ENCODE data around the gene KCNH2.

Gene KCNH2

DNA sequence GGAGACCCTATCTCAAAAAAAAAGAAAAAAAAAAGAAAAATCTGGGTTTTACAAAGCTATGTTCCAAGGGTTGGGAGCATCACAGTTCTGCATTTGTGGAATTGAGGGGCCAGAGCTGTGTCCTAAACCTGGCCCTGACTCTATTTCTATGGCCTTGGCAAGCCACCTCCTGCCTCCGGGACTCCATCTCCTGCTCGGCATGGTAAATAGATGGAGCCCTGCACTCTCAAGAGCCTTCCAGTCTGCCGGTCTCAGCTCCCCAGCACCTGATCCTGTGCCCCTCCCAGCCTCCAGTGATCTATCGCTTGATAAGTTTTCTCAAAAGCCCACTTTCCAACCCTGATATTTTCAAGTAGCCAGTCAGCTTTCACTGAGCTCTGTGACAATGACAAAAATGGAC is 43.0 kb downstream of the KCNH2 start:
- peaks cover 47% of the 10 kb centered on the region for H3K27me3 ChIP-seq
- no peak overlapping the region for H3K27ac ChIP-seq
- H3K9me3 ChIP-seq = no peaks in the 10 kb centered on the region
- H3K36me3 ChIP-seq = no peaks in the 10 kb centered on the region
- H3K4me1 ChIP-seq (ENCODE audit: control insufficient read depth in 1 of 2, insufficient read depth in 1 of 2, low read depth in 1 of 2, low read length in 1 of 2) = no peaks in the 10 kb centered on the region
- H3K4me3 ChIP-seq (ENCODE audit: low read depth in 1 of 2, low read length in 1 of 2) = no peak overlapping the region
- TF ChIP-seq, protein P1, sequence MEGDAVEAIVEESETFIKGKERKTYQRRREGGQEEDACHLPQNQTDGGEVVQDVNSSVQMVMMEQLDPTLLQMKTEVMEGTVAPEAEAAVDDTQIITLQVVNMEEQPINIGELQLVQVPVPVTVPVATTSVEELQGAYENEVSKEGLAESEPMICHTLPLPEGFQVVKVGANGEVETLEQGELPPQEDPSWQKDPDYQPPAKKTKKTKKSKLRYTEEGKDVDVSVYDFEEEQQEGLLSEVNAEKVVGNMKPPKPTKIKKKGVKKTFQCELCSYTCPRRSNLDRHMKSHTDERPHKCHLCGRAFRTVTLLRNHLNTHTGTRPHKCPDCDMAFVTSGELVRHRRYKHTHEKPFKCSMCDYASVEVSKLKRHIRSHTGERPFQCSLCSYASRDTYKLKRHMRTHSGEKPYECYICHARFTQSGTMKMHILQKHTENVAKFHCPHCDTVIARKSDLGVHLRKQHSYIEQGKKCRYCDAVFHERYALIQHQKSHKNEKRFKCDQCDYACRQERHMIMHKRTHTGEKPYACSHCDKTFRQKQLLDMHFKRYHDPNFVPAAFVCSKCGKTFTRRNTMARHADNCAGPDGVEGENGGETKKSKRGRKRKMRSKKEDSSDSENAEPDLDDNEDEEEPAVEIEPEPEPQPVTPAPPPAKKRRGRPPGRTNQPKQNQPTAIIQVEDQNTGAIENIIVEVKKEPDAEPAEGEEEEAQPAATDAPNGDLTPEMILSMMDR (IDR thresholded peaks at IDR 0.05) = no peak

DNA sequence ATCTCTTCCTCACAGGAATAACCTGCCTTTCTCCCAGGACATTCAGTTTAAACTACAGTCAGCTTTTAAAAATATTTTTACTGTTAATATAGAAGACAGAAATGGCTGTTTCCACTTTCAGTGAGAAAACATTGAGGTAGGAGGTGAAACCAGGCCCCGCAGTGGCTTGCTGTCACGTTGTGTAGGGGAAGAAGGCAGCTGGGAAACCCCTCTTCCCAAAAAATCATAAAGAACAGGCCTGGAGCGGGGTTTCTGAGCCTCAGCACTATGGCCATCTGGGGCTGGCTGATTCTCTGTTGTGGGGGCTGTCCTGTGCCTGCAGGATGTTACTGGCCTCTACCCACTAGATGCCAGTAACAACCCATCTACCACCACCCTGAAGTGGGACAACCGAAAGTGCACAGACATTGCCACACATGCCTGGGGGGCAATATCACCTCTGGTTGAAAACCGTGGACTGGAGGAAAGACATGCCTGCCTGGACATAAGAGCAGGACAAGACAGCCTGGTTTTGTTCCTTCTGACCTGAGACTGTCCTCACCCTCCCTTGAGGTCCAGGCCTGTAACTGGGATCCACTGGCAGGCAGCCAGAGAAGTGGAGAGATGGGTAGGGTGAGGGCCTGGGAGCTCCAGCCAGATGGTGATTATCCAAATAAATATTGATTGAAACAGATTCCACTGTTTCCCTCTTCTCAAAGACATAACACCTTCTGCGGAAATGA is 43.9 kb downstream of the KCNH2 start:
- H3K27ac ChIP-seq = no peak overlapping the region
- no peak overlapping the region for H3K4me3 ChIP-seq (ENCODE audit: low read depth in 1 of 2, low read length in 1 of 2)

DNA sequence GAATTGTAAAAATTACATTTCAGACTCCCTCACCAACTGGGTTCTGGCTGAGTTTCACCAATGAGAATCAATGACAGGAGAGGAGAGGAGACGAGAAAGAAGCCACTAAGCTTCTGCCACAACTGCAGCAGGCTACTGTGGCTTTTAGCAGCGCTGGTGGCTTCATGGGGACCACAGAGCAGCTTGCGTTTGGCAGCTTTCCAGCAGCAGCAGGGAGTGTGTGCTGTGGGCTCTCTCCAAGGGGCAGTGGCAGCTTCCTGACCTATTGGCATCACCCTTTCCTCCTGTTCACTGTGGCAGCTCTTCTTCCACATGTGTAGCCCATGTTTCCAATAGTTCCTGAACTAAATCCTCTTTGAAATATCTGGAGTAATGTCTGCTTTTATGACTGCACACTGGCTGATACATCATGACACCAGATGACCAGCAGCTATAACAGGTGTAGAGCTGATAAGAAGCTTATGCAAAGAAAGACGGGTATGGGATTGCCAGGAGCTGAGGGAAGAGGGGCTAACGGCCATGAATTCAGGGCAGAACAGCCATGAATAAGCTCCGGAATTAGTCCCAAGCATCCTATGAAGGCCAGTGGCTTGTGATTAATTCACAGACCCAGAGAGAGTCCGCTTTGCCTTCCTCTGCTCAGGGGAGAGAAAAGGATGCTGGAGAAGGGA is 46.8 kb downstream of the KCNH2 start:
- no peaks in the 10 kb centered on the region for H3K4me1 ChIP-seq (ENCODE audit: control insufficient read depth in 1 of 2, insufficient read depth in 1 of 2, low read depth in 1 of 2, low read length in 1 of 2)
- H3K36me3 ChIP-seq = no peaks in the 10 kb centered on the region
- TF ChIP-seq, protein P1 (IDR thresholded peaks at IDR 0.05) = no peak
- no peaks in the 10 kb centered on the region for H3K9me3 ChIP-seq
- no peak overlapping the region for H3K27ac ChIP-seq
- peaks cover 15% of the 10 kb centered on the region for H3K27me3 ChIP-seq
- no peak overlapping the region for H3K4me3 ChIP-seq (ENCODE audit: low read depth in 1 of 2, low read length in 1 of 2)

More for the DNA sequence above, 43.9 kb downstream of the KCNH2 start:
- no peaks in the 10 kb centered on the region for H3K9me3 ChIP-seq
- TF ChIP-seq, protein P1 (IDR thresholded peaks at IDR 0.05) = no peak
- H3K36me3 ChIP-seq = no peaks in the 10 kb centered on the region
- no peaks in the 10 kb centered on the region for H3K4me1 ChIP-seq (ENCODE audit: control insufficient read depth in 1 of 2, insufficient read depth in 1 of 2, low read depth in 1 of 2, low read length in 1 of 2)
- peaks cover 38% of the 10 kb centered on the region for H3K27me3 ChIP-seq

DNA sequence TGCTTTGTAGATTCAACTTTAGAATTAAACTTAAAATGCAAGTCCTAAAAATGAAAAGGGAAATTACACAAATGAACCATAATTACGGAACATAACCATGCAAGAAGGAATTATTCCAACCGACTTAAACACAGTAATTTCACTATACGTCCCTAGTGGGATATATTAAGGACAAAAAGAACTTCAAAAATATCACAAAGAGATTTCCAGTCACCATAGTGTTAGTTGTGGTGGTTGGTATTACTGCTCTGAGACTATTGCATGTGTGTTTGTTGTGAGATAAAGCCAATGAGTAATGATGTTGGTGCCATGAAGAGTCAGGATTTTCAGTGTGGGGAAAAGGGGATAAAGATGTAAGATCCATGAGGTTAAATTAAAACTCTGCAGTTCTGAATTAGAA is 49.6 kb downstream of the KCNH2 start:
- Histone ChIP-seq H3K9me3 (no peaks in the 10 kb centered on the region), H3K27ac (no peak overlapping the region), H3K4me3 (ENCODE audit: low read depth in 1 of 2, low read length in 1 of 2) (no peak overlapping the region), H3K27me3 (peaks cover 21% of the 10 kb centered on the region), H3K36me3 (no peaks in the 10 kb centered on the region), H3K4me1 (ENCODE audit: control insufficient read depth in 1 of 2, insufficient read depth in 1 of 2, low read depth in 1 of 2, low read length in 1 of 2) (no peaks in the 10 kb centered on the region)
- TF ChIP-seq, protein P1 (IDR thresholded peaks at IDR 0.05) = no peak

DNA sequence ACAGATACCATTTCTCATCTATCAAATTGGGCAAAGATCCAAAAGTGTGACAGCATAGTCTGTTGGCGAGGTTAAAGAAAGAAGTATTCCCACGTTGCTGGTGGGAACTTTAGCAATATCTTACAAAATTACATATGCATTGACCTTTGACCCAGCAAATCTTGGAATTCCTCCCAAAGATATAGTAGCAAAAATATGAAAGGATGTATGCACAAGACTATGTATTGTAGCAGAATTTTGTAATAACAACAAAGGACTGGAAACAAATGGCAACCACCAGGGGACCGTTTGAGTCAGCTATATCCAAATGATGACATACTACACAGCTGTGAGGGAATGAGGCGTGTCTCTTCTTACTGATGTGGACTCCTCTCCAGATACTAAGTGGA is 50.2 kb downstream of the KCNH2 start:
- TF ChIP-seq, protein P1 (IDR thresholded peaks at IDR 0.05) = no peak
- Histone ChIP-seq H3K36me3 (no peaks in the 10 kb centered on the region), H3K4me3 (ENCODE audit: low read depth in 1 of 2, low read length in 1 of 2) (no peak overlapping the region), H3K4me1 (ENCODE audit: control insufficient read depth in 1 of 2, insufficient read depth in 1 of 2, low read depth in 1 of 2, low read length in 1 of 2) (no peaks in the 10 kb centered on the region), H3K27ac (no peak overlapping the region), H3K27me3 (peaks cover 21% of the 10 kb centered on the region), H3K9me3 (no peaks in the 10 kb centered on the region)
